AG04450 (cell line): ENCODE data around the gene DHRS4. TPM values are rescaled to one million over a fixed set of nuclear protein-coding genes. Genes with fewer than 3 reads are reported as not detected.
"Not testable (repeated sequence)": the region's sequence is repeated elsewhere in the genome, so short reads cannot be mapped to it uniquely, and the experiment has no call there.

Source experiments
- CTCF ChIA-PET: fragments of 300-600, 350-600 bp; formaldehyde crosslinking; extraction: SDS; loops from one replicate; lab custom pipeline; 2022; ENCODE audit warnings: antibody characterized with exemption, inconsistent platforms; lab: Charles Lee
- POLR2A ChIA-PET: fragments of 350-600 bp; formaldehyde crosslinking; extraction: SDS; loops from one replicate; lab custom pipeline; 2021; ENCODE audit warnings: antibody characterized with exemption, inconsistent platforms; lab: Yijun Ruan, JAX
- DNase-seq: peaks from one replicate; pipeline ENCODE4 v3.0.0-alpha.2; 2011; ENCODE audit warnings: low read depth, low spot score
- H3K27ac ChIP-seq: one replicate; pipeline ENCODE4 v1.5.1; 2012; ENCODE audit warnings: low read depth, low read length, control low read depth
- H3K27me3 ChIP-seq: one replicate; pipeline ENCODE4 v1.6.0; 2012; ENCODE audit warnings: low read length; ENCODE audit not compliant: control insufficient read depth, insufficient read depth
- H3K4me3 ChIP-seq: 2 replicates; pipeline ENCODE4 v1.5.1; 2011; ENCODE audit warnings: mild to moderate bottlenecking, low read depth, low read length, control low read depth
- H3K9me3 ChIP-seq: 2 replicates; pipeline ENCODE4 v1.5.1; 2012; ENCODE audit warnings: low read length; ENCODE audit not compliant: control insufficient read depth, insufficient read depth
- polyA plus RNA-seq: library from polyadenylated mRNA; depleted of rRNA; stranded (reverse); fragments of >200 nt; gene quantifications from 2 replicates; pipeline ENCODE4 v1.2.3, GENCODE V29; 2011
- TF ChIP-seq, protein P1 (sequence below): IDR thresholded peaks from 2 replicates; pipeline ENCODE4 v1.5.1; 2011; ENCODE audit warnings: low read depth, low read length, control low read depth, inconsistent platforms

Gene DHRS4
- polyA plus RNA-seq, 1 experiment: 23.0 TPM

GRCh38 chr14:23969130-23969480 lies 15.5 kb downstream of the DHRS4 start:
- H3K4me3 ChIP-seq, DNase-seq, H3K9me3 ChIP-seq, H3K27ac ChIP-seq, POLR2A ChIA-PET, H3K27me3 ChIP-seq, CTCF ChIA-PET: not testable (repeated sequence)

DNA sequence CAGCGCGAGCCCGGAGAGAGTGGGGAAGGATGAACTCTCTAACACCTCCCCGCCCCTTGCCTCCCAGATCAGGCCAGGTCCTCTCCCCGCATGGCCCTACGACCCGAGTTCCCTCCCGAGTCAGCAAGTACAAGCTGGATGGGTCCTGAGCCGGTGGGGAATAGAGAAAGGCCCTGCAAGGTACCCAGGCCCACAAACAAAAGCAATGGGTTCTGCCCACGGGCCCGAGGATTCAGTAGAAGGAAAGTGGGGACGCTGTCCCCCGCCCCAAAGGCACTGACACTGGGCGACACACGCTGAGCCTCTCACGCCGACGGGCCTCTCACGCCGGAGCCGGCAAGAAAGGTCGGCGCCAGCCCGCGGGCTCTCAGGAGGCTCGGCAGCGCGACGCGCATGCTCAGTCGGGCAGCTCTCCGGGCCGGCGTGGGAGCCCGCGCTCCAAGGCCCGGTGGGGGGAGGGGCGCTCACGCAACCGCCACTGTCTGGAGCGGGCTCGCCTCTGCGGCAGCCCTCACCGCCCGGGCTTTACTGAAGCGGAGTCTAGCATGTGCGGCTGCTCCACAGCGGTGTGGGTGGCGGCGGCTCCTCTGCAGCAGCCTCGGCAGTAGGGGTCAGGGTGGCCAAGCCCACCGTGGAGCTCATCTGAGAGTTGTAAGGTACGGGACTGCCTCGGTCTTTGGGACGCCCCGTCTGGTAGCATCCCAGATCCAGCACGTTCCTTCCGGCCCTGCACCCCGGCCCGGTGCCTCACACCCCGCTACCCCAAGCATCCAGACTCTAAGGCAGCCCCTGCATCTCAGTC lies 16.1 kb downstream of the DHRS4 start:
- H3K27me3 ChIP-seq, H3K27ac ChIP-seq, DNase-seq, H3K9me3 ChIP-seq, CTCF ChIA-PET, POLR2A ChIA-PET: not testable (repeated sequence)
- peak overlapping the region; percentile 47 for H3K4me3 ChIP-seq

DNA sequence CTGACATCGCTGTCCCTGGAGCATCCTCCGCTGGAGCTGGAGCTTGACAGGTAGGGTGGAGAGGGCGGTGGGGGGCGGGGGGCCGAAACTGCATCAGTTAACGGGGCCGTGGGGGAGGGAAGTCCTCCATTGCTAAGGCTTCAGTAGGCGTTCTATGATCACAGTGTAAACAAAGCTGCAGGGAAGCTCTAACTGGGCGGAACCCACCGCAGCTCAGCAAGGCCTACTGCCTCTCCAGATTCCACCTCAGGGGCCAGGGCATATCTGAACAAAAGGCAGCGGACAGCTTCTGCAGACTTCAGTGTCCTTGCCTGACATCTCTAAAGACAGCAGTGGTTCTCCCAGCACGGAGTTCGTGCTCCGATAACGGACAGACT lies 16.7 kb downstream of the DHRS4 start:
- H3K27me3 ChIP-seq, H3K27ac ChIP-seq, DNase-seq, CTCF ChIA-PET, H3K9me3 ChIP-seq, POLR2A ChIA-PET: not testable (repeated sequence)
- peak overlapping the region; percentile 47 for H3K4me3 ChIP-seq

DNA sequence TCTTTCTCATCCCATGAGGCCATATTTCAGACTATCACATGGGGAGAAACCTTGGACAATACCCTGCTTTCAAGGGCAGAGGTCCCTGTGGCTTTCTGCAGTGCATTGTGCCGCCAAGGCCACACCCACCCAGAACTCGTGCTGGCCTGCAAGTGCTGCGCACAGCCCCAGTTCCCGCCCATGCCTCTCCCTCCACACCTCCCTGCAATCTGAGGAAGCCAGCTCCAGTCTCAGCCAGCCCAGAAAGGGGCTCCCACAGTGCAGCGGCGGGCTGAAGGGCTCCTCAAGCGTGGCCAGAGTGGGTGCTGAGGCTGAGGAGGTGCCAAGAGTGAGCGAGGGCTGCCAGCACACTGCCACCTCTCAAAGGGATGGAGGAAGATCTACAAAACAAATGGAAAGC lies 19.6 kb downstream of the DHRS4 start:
- DNase-seq, H3K9me3 ChIP-seq, H3K27me3 ChIP-seq, CTCF ChIA-PET, H3K27ac ChIP-seq, H3K4me3 ChIP-seq, POLR2A ChIA-PET: not testable (repeated sequence)

DNA sequence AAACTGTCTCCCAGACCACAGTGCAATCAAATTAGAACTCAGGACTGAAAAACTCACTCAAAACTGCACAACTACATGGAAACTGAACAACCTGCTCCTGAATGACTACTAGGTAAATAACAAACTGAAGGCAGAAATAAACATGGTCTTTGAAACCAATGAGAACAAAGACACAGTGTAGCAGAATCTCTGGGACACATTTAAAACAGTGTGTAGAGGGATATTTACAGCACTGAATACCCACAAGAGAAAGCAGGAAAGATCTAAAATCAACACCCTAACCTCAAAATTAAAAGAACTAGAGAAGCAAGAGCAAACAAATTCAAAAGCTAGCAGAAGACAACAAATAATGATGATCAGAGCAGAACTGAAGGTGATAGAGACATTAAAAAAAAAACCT lies 20.5 kb downstream of the DHRS4 start:
- H3K4me3 ChIP-seq, DNase-seq, POLR2A ChIA-PET, H3K9me3 ChIP-seq, H3K27me3 ChIP-seq, H3K27ac ChIP-seq: not testable (repeated sequence)
- CTCF ChIA-PET: interaction anchor here (0.9 to 1.0 kb wide), 4 partner anchors 41 to 135 kb away, joined by 3 to 6 read pairs (median 4); no protein-coding TSS in a partner anchor

GRCh38 chr14:23977208-23977607 lies 23.6 kb downstream of the DHRS4 start:
- H3K27me3 ChIP-seq, H3K9me3 ChIP-seq, POLR2A ChIA-PET, H3K4me3 ChIP-seq, DNase-seq, H3K27ac ChIP-seq: not testable (repeated sequence)
- CTCF ChIA-PET: interaction anchor here (1.8 kb wide), 1 partner anchor 184 kb away, joined by 4 read pairs; the partner anchor contains the start of gene IRF9

DNA sequence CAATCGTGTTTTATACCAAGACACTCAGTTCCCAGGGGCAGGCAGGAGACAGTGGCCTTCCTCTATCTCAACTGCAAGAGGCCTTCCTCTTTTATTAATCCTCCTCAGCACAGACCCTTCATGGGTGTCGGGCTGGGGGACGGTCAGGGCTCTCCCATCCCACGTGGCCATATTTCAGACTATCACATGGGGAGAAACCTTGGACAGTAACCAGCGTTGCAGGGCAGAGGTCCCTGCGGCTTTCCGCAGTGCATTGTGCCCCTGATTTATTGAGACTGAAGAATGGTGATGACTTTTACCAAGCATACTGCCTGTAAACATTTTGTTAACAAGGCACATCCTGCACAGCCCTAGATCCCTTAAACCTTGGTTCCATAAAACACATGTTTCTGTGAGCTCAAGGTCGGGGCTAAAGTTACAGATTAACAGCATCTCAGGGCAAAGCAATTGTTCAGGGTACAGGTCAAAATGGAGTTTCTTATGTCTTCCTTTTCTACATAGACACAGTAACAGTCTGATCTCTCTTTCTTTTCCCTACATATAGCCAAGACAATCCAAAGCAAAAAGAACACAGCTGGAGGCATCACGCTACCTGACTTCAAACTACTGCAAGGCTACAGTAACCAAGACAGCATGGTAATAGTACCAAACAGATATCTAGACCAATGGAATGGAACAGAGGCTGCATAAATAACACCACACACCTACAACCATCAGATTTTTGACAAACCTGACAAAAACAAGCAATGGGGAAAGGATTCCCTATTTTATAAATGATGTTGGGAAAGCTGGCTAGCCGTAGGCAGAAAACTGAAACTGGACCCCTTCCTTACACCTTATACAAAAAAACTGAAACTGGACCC lies 28.6 kb downstream of the DHRS4 start:
- H3K27me3 ChIP-seq, CTCF ChIA-PET, H3K9me3 ChIP-seq, DNase-seq, H3K27ac ChIP-seq, H3K4me3 ChIP-seq, POLR2A ChIA-PET: not testable (repeated sequence)

GRCh38 chr14:23984891-23985602 lies 31.5 kb downstream of the DHRS4 start:
- TF ChIP-seq, protein P1, sequence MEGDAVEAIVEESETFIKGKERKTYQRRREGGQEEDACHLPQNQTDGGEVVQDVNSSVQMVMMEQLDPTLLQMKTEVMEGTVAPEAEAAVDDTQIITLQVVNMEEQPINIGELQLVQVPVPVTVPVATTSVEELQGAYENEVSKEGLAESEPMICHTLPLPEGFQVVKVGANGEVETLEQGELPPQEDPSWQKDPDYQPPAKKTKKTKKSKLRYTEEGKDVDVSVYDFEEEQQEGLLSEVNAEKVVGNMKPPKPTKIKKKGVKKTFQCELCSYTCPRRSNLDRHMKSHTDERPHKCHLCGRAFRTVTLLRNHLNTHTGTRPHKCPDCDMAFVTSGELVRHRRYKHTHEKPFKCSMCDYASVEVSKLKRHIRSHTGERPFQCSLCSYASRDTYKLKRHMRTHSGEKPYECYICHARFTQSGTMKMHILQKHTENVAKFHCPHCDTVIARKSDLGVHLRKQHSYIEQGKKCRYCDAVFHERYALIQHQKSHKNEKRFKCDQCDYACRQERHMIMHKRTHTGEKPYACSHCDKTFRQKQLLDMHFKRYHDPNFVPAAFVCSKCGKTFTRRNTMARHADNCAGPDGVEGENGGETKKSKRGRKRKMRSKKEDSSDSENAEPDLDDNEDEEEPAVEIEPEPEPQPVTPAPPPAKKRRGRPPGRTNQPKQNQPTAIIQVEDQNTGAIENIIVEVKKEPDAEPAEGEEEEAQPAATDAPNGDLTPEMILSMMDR: no peak
- DNase-seq: peak; percentile 50
- no peak overlapping the region for H3K27ac ChIP-seq
- ChIA-PET CTCF (interaction anchor here (1.1 kb wide), 1 partner anchor 107 kb away, joined by 3 read pairs; no protein-coding TSS in a partner anchor), POLR2A (interaction anchor here (0.7 kb wide), 1 partner anchor 59 kb away, joined by 8 read pairs; no protein-coding TSS in a partner anchor)
- H3K27me3 ChIP-seq: no peaks in the 10 kb centered on the region
- H3K9me3 ChIP-seq: no peaks in the 10 kb centered on the region; the same call in 1 of the 2 replicates
- no peak overlapping the region for H3K4me3 ChIP-seq

DNA sequence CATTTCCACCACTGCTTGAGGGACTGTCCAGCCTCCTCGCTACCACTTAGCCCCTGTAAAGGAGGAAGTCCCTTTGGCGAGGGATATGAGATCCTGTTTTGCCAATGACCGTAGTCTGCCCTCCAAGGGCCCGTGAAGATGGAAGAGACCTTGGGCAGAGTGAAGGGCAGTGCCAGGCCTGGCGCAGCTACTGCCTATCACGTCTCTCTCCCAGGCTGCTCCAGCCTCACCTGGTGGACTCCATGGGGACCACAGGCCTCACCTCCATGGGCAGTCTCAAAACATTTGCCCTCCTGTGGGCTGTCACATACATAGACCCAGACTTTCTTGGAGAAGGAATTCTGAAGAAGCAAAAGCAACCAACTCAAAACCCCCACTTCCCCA lies 34.6 kb downstream of the DHRS4 start:
- H3K9me3 ChIP-seq, H3K4me3 ChIP-seq: not testable (repeated sequence)
- POLR2A ChIA-PET: interaction anchor here (0.6 kb wide), 1 partner anchor 184 kb away, joined by 3 read pairs; no protein-coding TSS in a partner anchor

More for the DNA sequence above, 34.6 kb downstream of the DHRS4 start:
- H3K27ac ChIP-seq, H3K27me3 ChIP-seq, CTCF ChIA-PET, DNase-seq: not testable (repeated sequence)
